AG04450 (cell line): ENCODE measurements around the gene ATP6V1B1. TPM values are rescaled to one million over a fixed set of nuclear protein-coding genes. Genes with fewer than 3 reads are reported as not detected.

Source experiments
- CTCF ChIA-PET: fragments of 300-600, 350-600 bp; formaldehyde crosslinking; extraction: SDS; loops from one replicate; lab custom pipeline; 2022; ENCODE audit warnings: antibody characterized with exemption, inconsistent platforms; lab: Charles Lee
- POLR2A ChIA-PET: fragments of 350-600 bp; formaldehyde crosslinking; extraction: SDS; loops from one replicate; lab custom pipeline; 2021; ENCODE audit warnings: antibody characterized with exemption, inconsistent platforms; lab: Yijun Ruan, JAX
- DNase-seq: peaks from one replicate; pipeline ENCODE4 v3.0.0-alpha.2; 2011; ENCODE audit warnings: low read depth, low spot score
- H3K27ac ChIP-seq: one replicate; pipeline ENCODE4 v1.5.1; 2012; ENCODE audit warnings: low read depth, low read length, control low read depth
- H3K27me3 ChIP-seq: one replicate; pipeline ENCODE4 v1.6.0; 2012; ENCODE audit warnings: low read length; ENCODE audit not compliant: control insufficient read depth, insufficient read depth
- H3K4me3 ChIP-seq: 2 replicates; pipeline ENCODE4 v1.5.1; 2011; ENCODE audit warnings: mild to moderate bottlenecking, low read depth, low read length, control low read depth
- H3K9me3 ChIP-seq: 2 replicates; pipeline ENCODE4 v1.5.1; 2012; ENCODE audit warnings: low read length; ENCODE audit not compliant: control insufficient read depth, insufficient read depth
- polyA plus RNA-seq: library from polyadenylated mRNA; depleted of rRNA; stranded (reverse); fragments of >200 nt; gene quantifications from 2 replicates; pipeline ENCODE4 v1.2.3, GENCODE V29; 2011
- TF ChIP-seq, protein P1 (sequence below): IDR thresholded peaks from 2 replicates; pipeline ENCODE4 v1.5.1; 2011; ENCODE audit warnings: low read depth, low read length, control low read depth, inconsistent platforms

Gene ATP6V1B1
- polyA plus RNA-seq, 1 experiment, result 0.82 TPM

DNA sequence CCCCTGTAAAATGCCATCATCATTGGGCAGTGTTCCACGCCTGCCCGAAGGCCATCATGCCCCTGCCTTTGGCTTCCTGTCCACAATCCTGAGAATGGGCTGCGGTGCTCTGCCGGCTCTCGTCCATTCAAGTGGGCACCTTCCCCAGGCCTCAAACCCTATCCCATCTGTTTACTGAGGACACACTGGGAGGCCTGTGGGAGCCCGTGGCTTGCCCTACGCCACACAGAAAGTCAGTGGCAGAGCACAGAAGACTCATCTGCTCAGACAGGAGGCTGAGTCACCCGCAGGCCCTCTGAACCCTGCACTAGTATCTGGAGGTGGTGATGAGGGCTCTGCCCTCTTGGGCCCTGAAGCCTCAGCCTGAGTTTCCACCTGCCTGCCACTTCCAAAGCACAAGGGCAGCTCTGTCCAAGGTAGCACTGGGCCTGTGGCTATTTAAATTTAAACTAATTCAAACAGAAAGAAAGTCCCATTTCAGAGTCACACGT, 23.6 kb downstream of the ATP6V1B1 start:
- ChIA-PET POLR2A (no interaction called here), CTCF (interaction anchor here (1.4 kb wide), 1 partner anchor 43 kb away, joined by 3 read pairs; no protein-coding TSS in a partner anchor)
- H3K27ac ChIP-seq, result no peak overlapping the region
- no peak for DNase-seq
- no peaks in the 10 kb centered on the region for H3K9me3 ChIP-seq
- H3K27me3 ChIP-seq, result peaks cover 7% of the 10 kb centered on the region
- TF ChIP-seq, protein P1, sequence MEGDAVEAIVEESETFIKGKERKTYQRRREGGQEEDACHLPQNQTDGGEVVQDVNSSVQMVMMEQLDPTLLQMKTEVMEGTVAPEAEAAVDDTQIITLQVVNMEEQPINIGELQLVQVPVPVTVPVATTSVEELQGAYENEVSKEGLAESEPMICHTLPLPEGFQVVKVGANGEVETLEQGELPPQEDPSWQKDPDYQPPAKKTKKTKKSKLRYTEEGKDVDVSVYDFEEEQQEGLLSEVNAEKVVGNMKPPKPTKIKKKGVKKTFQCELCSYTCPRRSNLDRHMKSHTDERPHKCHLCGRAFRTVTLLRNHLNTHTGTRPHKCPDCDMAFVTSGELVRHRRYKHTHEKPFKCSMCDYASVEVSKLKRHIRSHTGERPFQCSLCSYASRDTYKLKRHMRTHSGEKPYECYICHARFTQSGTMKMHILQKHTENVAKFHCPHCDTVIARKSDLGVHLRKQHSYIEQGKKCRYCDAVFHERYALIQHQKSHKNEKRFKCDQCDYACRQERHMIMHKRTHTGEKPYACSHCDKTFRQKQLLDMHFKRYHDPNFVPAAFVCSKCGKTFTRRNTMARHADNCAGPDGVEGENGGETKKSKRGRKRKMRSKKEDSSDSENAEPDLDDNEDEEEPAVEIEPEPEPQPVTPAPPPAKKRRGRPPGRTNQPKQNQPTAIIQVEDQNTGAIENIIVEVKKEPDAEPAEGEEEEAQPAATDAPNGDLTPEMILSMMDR, result no peak
- H3K4me3 ChIP-seq, result no peak overlapping the region

- DNase-seq, result no peak
- Histone ChIP-seq H3K4me3 (no peak overlapping the region), H3K27me3 (no peaks in the 10 kb centered on the region), H3K9me3 (no peaks in the 10 kb centered on the region), H3K27ac (no peak overlapping the region)
- TF ChIP-seq, protein P1, result no peak
- ChIA-PET POLR2A (no interaction called here), CTCF (interaction anchor here (3.8 kb wide), 1 partner anchor 12 kb away, joined by 21 read pairs; no protein-coding TSS in a partner anchor)
Observed at GRCh38 chr2:70959851-70960832, 24.4 kb downstream of the ATP6V1B1 start.

GRCh38 chr2:70960833-70961647, 25.3 kb downstream of the ATP6V1B1 start:
- no peaks in the 10 kb centered on the region for H3K9me3 ChIP-seq
- no peak overlapping the region for H3K4me3 ChIP-seq
- TF ChIP-seq, protein P1, result no peak
- ChIA-PET CTCF (interaction anchor here (3.8 kb wide), 1 partner anchor 13 kb away, joined by 21 read pairs; no protein-coding TSS in a partner anchor), POLR2A (no interaction called here)
- no peaks in the 10 kb centered on the region for H3K27me3 ChIP-seq
- no peak for DNase-seq
- no peak overlapping the region for H3K27ac ChIP-seq

DNA sequence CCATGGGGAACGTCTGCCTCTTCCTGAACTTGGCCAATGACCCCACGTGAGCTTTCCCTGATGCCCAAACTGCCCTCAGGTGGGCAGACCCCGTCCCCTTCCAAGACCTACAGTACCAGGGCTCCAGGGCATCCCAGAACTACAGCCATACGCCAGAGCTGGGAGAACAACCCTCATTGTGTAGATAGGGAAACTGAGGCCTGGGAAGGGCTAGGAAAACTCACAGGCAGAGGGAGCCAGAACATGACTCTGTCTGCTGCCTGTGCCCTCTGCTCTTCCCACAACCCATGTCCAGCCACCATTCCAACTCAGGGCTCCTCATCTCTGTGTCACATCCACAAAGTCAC, 25.9 kb downstream of the ATP6V1B1 start:
- POLR2A ChIA-PET, result no interaction called here
- H3K9me3 ChIP-seq, result no peaks in the 10 kb centered on the region
- H3K27me3 ChIP-seq, result peaks cover 2% of the 10 kb centered on the region
- no peak overlapping the region for H3K27ac ChIP-seq
- TF ChIP-seq, protein P1, result no peak
- CTCF ChIA-PET, result interaction anchor here (0.8 to 3.8 kb wide), 2 partner anchors 14 to 42 kb away, joined by 3 to 21 read pairs; no protein-coding TSS in a partner anchor
- H3K4me3 ChIP-seq, result no peak overlapping the region
- no peak for DNase-seq
